GM21529 (cell line): ENCODE results near the gene TRIM49B.
"Not testable (repeated sequence)": the region's sequence is repeated elsewhere in the genome, so short reads cannot be mapped to it uniquely, and the experiment has no call there.

ENCODE experiments used
- ATAC-seq: cut with Tn5 transposase; IDR thresholded peaks from one replicate; pipeline ENCODE4 v1.9.1; 2021; ENCODE audit not compliant: unreplicated experiment

The TRIM49B gene

GRCh38 chr11:49028523-49028922, at the start of gene TRIM49B:
Gene TRIM49B, plus strand, starts transcription at chr11:49028823. Its CDS starts 2,777 bp downstream, at chr11:49031600.
- ATAC-seq, result not testable (repeated sequence)

GRCh38 chr11:48983785-48984184, 44.8 kb upstream of the TRIM49B start, which contains the start of gene TRIM51G:
Gene TRIM51G, minus strand, starts transcription at chr11:48983885. Its CDS starts 2,190 bp downstream, at chr11:48981695.
- ATAC-seq, result not testable (repeated sequence)

GRCh38 chr11:49048229-49048628, 19.6 kb downstream of the TRIM49B start:
- not testable (repeated sequence) for ATAC-seq

GRCh38 chr11:49049821-49050220, 21.2 kb downstream of the TRIM49B start:
- ATAC-seq, result not testable (repeated sequence)

- not testable (repeated sequence) for ATAC-seq
These were observed 30.4 kb downstream of the TRIM49B start, which contains the start of gene TRIM64C for GRCh38 chr11:49059012-49059411. Gene TRIM64C, minus strand, starts transcription at chr11:49059112. Its CDS starts 0 bp downstream, at chr11:49059112.

GRCh38 chr11:49069897-49070296, 41.3 kb downstream of the TRIM49B start:
- ATAC-seq, result not testable (repeated sequence)
